ENCODE results near the gene APLP2. TPM values are rescaled to one million over a fixed set of nuclear protein-coding genes. Genes with fewer than 3 reads are reported as not detected.

Gene APLP2
- total and polyA plus RNA-seq, 2 donors (not counting 1 experiment from before 2014, with no cell fraction given) = 409 to 508 TPM

DNA sequence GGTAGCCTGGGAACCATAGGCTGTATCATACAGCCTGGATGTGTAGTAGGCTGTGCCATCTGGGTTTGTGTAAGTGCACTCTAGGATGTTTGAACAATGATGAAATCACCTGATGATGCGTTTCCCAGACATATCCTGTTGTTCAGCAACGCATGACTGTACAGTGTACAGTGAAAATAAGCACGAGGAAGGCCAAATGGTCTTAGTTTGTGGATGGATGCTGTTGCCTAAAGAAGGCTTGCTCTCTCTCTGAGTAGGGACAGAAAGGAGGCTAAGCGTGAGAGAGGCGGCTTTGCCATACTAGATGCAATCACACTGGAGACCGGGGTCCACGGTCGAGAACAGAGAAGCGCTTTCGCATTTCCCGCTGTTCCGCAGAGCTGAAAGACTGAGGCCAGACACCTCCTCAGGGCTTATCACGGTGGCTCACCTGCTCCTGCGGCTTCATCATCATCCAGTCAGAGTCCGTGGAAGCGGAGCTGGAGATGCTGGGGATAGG, 27.6 kb upstream of the APLP2 start:
- no peaks in the 10 kb centered on the region for H3K9me3 ChIP-seq (ENCODE audit: control insufficient read depth, insufficient read depth, low read depth, low read length)
- TF ChIP-seq, protein P1, sequence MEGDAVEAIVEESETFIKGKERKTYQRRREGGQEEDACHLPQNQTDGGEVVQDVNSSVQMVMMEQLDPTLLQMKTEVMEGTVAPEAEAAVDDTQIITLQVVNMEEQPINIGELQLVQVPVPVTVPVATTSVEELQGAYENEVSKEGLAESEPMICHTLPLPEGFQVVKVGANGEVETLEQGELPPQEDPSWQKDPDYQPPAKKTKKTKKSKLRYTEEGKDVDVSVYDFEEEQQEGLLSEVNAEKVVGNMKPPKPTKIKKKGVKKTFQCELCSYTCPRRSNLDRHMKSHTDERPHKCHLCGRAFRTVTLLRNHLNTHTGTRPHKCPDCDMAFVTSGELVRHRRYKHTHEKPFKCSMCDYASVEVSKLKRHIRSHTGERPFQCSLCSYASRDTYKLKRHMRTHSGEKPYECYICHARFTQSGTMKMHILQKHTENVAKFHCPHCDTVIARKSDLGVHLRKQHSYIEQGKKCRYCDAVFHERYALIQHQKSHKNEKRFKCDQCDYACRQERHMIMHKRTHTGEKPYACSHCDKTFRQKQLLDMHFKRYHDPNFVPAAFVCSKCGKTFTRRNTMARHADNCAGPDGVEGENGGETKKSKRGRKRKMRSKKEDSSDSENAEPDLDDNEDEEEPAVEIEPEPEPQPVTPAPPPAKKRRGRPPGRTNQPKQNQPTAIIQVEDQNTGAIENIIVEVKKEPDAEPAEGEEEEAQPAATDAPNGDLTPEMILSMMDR (conservative IDR thresholded peaks at IDR 0.05 in 1 of 2, IDR thresholded peaks at IDR 0.05 in 1 of 2; ENCODE audit: low read depth in 1 of 2, low read length in 2 of 2) = no peak
- TF ChIP-seq EZH2 (IDR thresholded peaks at IDR 0.05; ENCODE audit: low read length, missing control alignments) = no peak
- no peaks in the 10 kb centered on the region for H3K36me3 ChIP-seq (ENCODE audit: control insufficient read depth, insufficient read depth, low read length)
- H2AFZ ChIP-seq (ENCODE audit: low read length) = peak overlapping the region; percentile 19
- no peak overlapping the region for H3K4me2 ChIP-seq (ENCODE audit: extremely low read depth, insufficient read depth, low read length)
- H3K4me1 ChIP-seq (ENCODE audit: control insufficient read depth, extremely low read depth, insufficient read depth, low read length) = peaks cover 3% of the 10 kb centered on the region
- no peaks in the 10 kb centered on the region for H4K20me1 ChIP-seq (ENCODE audit: control insufficient read depth, extremely low read depth, insufficient read depth, low read length)
- H3K4me3 ChIP-seq (replicated peaks in 1 of 4; ENCODE audit: control extremely low read depth in 1 of 4, insufficient read depth in 1 of 4, low read depth in 3 of 4, low read length in 4 of 4) = no peak overlapping the region
- DNase-seq (ENCODE audit: low read depth in 2 of 2) = peak; percentile 87 to 90
- no peak overlapping the region for H3K9ac ChIP-seq (ENCODE audit: insufficient read depth, low read length)
- no peaks in the 10 kb centered on the region for H3K79me2 ChIP-seq (ENCODE audit: control insufficient read depth, insufficient read depth, low read length)
- H3K27ac ChIP-seq (ENCODE audit: insufficient read depth, low read length) = peak overlapping the region; percentile 61
- H3K27me3 ChIP-seq (ENCODE audit: control insufficient read depth, insufficient read depth, low read length) = no peaks in the 10 kb centered on the region

DNA sequence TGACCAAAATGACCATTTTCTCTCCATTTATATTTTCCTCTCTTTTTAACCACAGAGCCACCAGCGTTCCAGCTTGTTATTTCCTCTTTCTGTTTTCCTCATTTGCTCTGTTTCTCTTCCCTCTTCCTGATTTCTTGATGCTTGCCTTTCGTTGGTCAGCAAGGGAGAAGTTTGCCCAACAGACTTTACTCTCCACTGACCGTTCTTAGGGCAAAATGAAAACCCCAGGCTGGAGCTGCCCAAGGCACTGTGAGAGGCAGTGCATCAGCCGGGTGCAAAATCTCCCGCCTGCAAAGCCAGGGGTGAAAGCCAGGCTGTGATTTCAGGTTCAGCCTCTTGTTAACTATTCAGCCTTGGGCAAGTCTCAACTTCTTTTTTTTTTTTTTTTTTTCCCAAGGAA, 26.1 kb upstream of the APLP2 start:
- H3K27ac ChIP-seq (ENCODE audit: insufficient read depth, low read length) = no peak overlapping the region
- H3K4me3 ChIP-seq (replicated peaks in 1 of 4; ENCODE audit: control extremely low read depth in 1 of 4, insufficient read depth in 1 of 4, low read depth in 3 of 4, low read length in 4 of 4) = no peak overlapping the region
- no peak overlapping the region for H2AFZ ChIP-seq (ENCODE audit: low read length)
- H3K27me3 ChIP-seq (ENCODE audit: control insufficient read depth, insufficient read depth, low read length) = no peaks in the 10 kb centered on the region
- H3K4me2 ChIP-seq (ENCODE audit: extremely low read depth, insufficient read depth, low read length) = no peak overlapping the region
- no peaks in the 10 kb centered on the region for H3K79me2 ChIP-seq (ENCODE audit: control insufficient read depth, insufficient read depth, low read length)
- H3K4me1 ChIP-seq (ENCODE audit: control insufficient read depth, extremely low read depth, insufficient read depth, low read length) = peaks cover 3% of the 10 kb centered on the region
- no peak overlapping the region for H3K9ac ChIP-seq (ENCODE audit: insufficient read depth, low read length)
- H4K20me1 ChIP-seq (ENCODE audit: control insufficient read depth, extremely low read depth, insufficient read depth, low read length) = no peaks in the 10 kb centered on the region
- no peak for DNase-seq (ENCODE audit: low read depth in 2 of 2)
- no peaks in the 10 kb centered on the region for H3K9me3 ChIP-seq (ENCODE audit: control insufficient read depth, insufficient read depth, low read depth, low read length)
- no peaks in the 10 kb centered on the region for H3K36me3 ChIP-seq (ENCODE audit: control insufficient read depth, insufficient read depth, low read length)
- TF ChIP-seq EZH2 (IDR thresholded peaks at IDR 0.05; ENCODE audit: low read length, missing control alignments) = no peak
- TF ChIP-seq, protein P1 (conservative IDR thresholded peaks at IDR 0.05 in 1 of 2, IDR thresholded peaks at IDR 0.05 in 1 of 2; ENCODE audit: low read depth in 1 of 2, low read length in 2 of 2) = no peak

DNA sequence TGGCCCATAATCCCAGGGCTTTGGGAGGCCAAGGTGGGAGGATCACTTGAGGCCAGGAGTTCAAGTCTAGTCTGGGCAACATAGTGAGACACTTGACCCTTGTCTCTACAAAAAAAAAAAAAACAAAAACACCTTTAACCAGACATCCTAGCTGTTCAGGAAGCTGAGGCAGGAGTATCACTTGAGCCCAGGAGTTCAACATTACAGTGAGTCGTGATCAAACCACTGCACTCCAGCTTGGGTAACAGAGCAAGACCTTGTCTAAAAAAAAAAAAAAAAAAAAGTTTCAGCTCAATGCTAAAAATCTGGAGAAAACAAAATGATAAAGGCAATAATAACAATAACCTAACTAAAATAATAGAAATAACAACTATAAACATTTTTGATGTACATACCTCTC, 22.6 kb upstream of the APLP2 start:
- Histone ChIP-seq H3K79me2 (ENCODE audit: control insufficient read depth, insufficient read depth, low read length) (no peaks in the 10 kb centered on the region), H3K4me3 (replicated peaks in 1 of 4; ENCODE audit: control extremely low read depth in 1 of 4, insufficient read depth in 1 of 4, low read depth in 3 of 4, low read length in 4 of 4) (no peak overlapping the region), H3K9ac (ENCODE audit: insufficient read depth, low read length) (no peak overlapping the region), H3K27me3 (ENCODE audit: control insufficient read depth, insufficient read depth, low read length) (no peaks in the 10 kb centered on the region), H3K27ac (ENCODE audit: insufficient read depth, low read length) (no peak overlapping the region), H3K4me1 (ENCODE audit: control insufficient read depth, extremely low read depth, insufficient read depth, low read length) (peaks cover 3% of the 10 kb centered on the region), H4K20me1 (ENCODE audit: control insufficient read depth, extremely low read depth, insufficient read depth, low read length) (no peaks in the 10 kb centered on the region), H3K9me3 (ENCODE audit: control insufficient read depth, insufficient read depth, low read depth, low read length) (no peaks in the 10 kb centered on the region), H3K36me3 (ENCODE audit: control insufficient read depth, insufficient read depth, low read length) (no peaks in the 10 kb centered on the region), H2AFZ (ENCODE audit: low read length) (no peak overlapping the region), H3K4me2 (ENCODE audit: extremely low read depth, insufficient read depth, low read length) (no peak overlapping the region)
- no peak for TF ChIP-seq EZH2 (IDR thresholded peaks at IDR 0.05; ENCODE audit: low read length, missing control alignments)
- TF ChIP-seq, protein P1 (conservative IDR thresholded peaks at IDR 0.05 in 1 of 2, IDR thresholded peaks at IDR 0.05 in 1 of 2; ENCODE audit: low read depth in 1 of 2, low read length in 2 of 2) = no peak
- DNase-seq (ENCODE audit: low read depth in 2 of 2) = no peak
